ENCODE data around the gene KANSL1L. TPM values are rescaled to one million over a fixed set of nuclear protein-coding genes. Genes with fewer than 3 reads are reported as not detected.
A peak's percentile ranks its signal among the peaks of the same experiment; 100 is the strongest.

KANSL1L gene
- total RNA-seq, 1 experiment from 2014 or later: 26.1 TPM

- H3K9me3 ChIP-seq (ENCODE audit: low read length): no peaks in the 10 kb centered on the region
- no peaks in the 10 kb centered on the region for H3K9me2 ChIP-seq (replicated peaks; ENCODE audit: insufficient read depth, low read length)
- H3K4me3 ChIP-seq (ENCODE audit: low read length): peak overlapping the region; percentile 74
- H3K4me2 ChIP-seq (ENCODE audit: low read depth, low read length, poor library complexity, severe bottlenecking): peak overlapping the region; percentile 89
- H3K36me3 ChIP-seq (ENCODE audit: insufficient read depth, low read length): no peaks in the 10 kb centered on the region
- H3K4me1 ChIP-seq (ENCODE audit: low read length): peaks cover 37% of the 10 kb centered on the region
- H3K27me3 ChIP-seq (ENCODE audit: low read length): no peaks in the 10 kb centered on the region
- peak overlapping the region; percentile 99; the same call in 1 of the 2 replicates for H2AFZ ChIP-seq (ENCODE audit: low read length)
- peak overlapping the region; percentile 80 for H3K9ac ChIP-seq (ENCODE audit: low read length)
- H3K27ac ChIP-seq (ENCODE audit: low read length): no peak overlapping the region
- no peaks in the 10 kb centered on the region for H4K20me1 ChIP-seq (ENCODE audit: insufficient read depth, low read depth, low read length)
- H3K79me2 ChIP-seq (ENCODE audit: low read length): peaks cover 31% of the 10 kb centered on the region
- DNase-seq: no peak
Observed at GRCh38 chr2:210172219-210172575, 988 bp upstream of the KANSL1L start.

- Histone ChIP-seq H3K27ac (ENCODE audit: low read length) (peak overlapping the region; percentile 73), H3K36me3 (ENCODE audit: insufficient read depth, low read length) (no peaks in the 10 kb centered on the region), H2AFZ (ENCODE audit: low read length) (peak overlapping the region; percentile 84), H3K4me1 (ENCODE audit: low read length) (peaks cover 39% of the 10 kb centered on the region), H3K9me3 (ENCODE audit: low read length) (no peaks in the 10 kb centered on the region), H4K20me1 (ENCODE audit: insufficient read depth, low read depth, low read length) (no peaks in the 10 kb centered on the region), H3K4me2 (ENCODE audit: low read depth, low read length, poor library complexity, severe bottlenecking) (peak overlapping the region; percentile 89), H3K27me3 (ENCODE audit: low read length) (no peaks in the 10 kb centered on the region), H3K9me2 (replicated peaks; ENCODE audit: insufficient read depth, low read length) (no peaks in the 10 kb centered on the region), H3K9ac (ENCODE audit: low read length) (peak overlapping the region; percentile 89), H3K4me3 (ENCODE audit: low read length) (peak overlapping the region; percentile 74), H3K79me2 (ENCODE audit: low read length) (peaks cover 44% of the 10 kb centered on the region)
- DNase-seq: peak; percentile 98
Observed at GRCh38 chr2:210170446-210171303, 534 bp downstream of the KANSL1L start.

GRCh38 chr2:210170196-210170445 lies 1.1 kb downstream of the KANSL1L start:
- peak overlapping the region; percentile 73 for H3K9ac ChIP-seq (ENCODE audit: low read length)
- peaks cover 39% of the 10 kb centered on the region for H3K4me1 ChIP-seq (ENCODE audit: low read length)
- no peaks in the 10 kb centered on the region for H3K9me3 ChIP-seq (ENCODE audit: low read length)
- H4K20me1 ChIP-seq (ENCODE audit: insufficient read depth, low read depth, low read length): no peaks in the 10 kb centered on the region
- DNase-seq: no peak
- H2AFZ ChIP-seq (ENCODE audit: low read length): peak overlapping the region; percentile 80
- no peaks in the 10 kb centered on the region for H3K9me2 ChIP-seq (replicated peaks; ENCODE audit: insufficient read depth, low read length)
- H3K27me3 ChIP-seq (ENCODE audit: low read length): no peaks in the 10 kb centered on the region
- peaks cover 47% of the 10 kb centered on the region for H3K79me2 ChIP-seq (ENCODE audit: low read length)
- peak overlapping the region; percentile 74 for H3K4me3 ChIP-seq (ENCODE audit: low read length)
- no peaks in the 10 kb centered on the region for H3K36me3 ChIP-seq (ENCODE audit: insufficient read depth, low read length)
- H3K4me2 ChIP-seq (ENCODE audit: low read depth, low read length, poor library complexity, severe bottlenecking): peak overlapping the region; percentile 89
- H3K27ac ChIP-seq (ENCODE audit: low read length): no peak overlapping the region

GRCh38 chr2:210169516-210170195 lies 1.6 kb downstream of the KANSL1L start:
- Histone ChIP-seq H3K27ac (ENCODE audit: low read length) (no peak overlapping the region), H2AFZ (ENCODE audit: low read length) (peak overlapping the region; percentile 80; the same call in 1 of the 2 replicates), H3K79me2 (ENCODE audit: low read length) (peaks cover 51% of the 10 kb centered on the region)

GRCh38 chr2:210167227-210167626 lies 4.0 kb downstream of the KANSL1L start:
- peaks cover 45% of the 10 kb centered on the region for H3K4me1 ChIP-seq (ENCODE audit: low read length)
- H4K20me1 ChIP-seq (ENCODE audit: insufficient read depth, low read depth, low read length): no peaks in the 10 kb centered on the region
- H3K4me3 ChIP-seq (ENCODE audit: low read length): no peak overlapping the region
- H2AFZ ChIP-seq (ENCODE audit: low read length): no peak overlapping the region
- no peak overlapping the region for H3K27ac ChIP-seq (ENCODE audit: low read length)
- no peaks in the 10 kb centered on the region; the same call in 1 of the 2 replicates for H3K36me3 ChIP-seq (ENCODE audit: insufficient read depth, low read length)
- H3K9ac ChIP-seq (ENCODE audit: low read length): no peak overlapping the region
- H3K4me2 ChIP-seq (ENCODE audit: low read depth, low read length, poor library complexity, severe bottlenecking): no peak overlapping the region
- H3K9me3 ChIP-seq (ENCODE audit: low read length): no peaks in the 10 kb centered on the region
- H3K27me3 ChIP-seq (ENCODE audit: low read length): no peaks in the 10 kb centered on the region
- peaks cover 69% of the 10 kb centered on the region for H3K79me2 ChIP-seq (ENCODE audit: low read length)
- H3K9me2 ChIP-seq (replicated peaks; ENCODE audit: insufficient read depth, low read length): no peaks in the 10 kb centered on the region
- DNase-seq: no peak

More at GRCh38 chr2:210169516-210170195, 1.6 kb downstream of the KANSL1L start:
- peak; percentile 53 for DNase-seq
- H3K4me2 ChIP-seq (ENCODE audit: low read depth, low read length, poor library complexity, severe bottlenecking): peak overlapping the region; percentile 89
- no peaks in the 10 kb centered on the region for H3K27me3 ChIP-seq (ENCODE audit: low read length)
- peak overlapping the region; percentile 74 for H3K4me3 ChIP-seq (ENCODE audit: low read length)
- no peaks in the 10 kb centered on the region for H3K36me3 ChIP-seq (ENCODE audit: insufficient read depth, low read length)
- H3K4me1 ChIP-seq (ENCODE audit: low read length): peaks cover 39% of the 10 kb centered on the region
- no peaks in the 10 kb centered on the region for H4K20me1 ChIP-seq (ENCODE audit: insufficient read depth, low read depth, low read length)
- peak overlapping the region; percentile 73 for H3K9ac ChIP-seq (ENCODE audit: low read length)
- no peaks in the 10 kb centered on the region for H3K9me3 ChIP-seq (ENCODE audit: low read length)
- no peaks in the 10 kb centered on the region for H3K9me2 ChIP-seq (replicated peaks; ENCODE audit: insufficient read depth, low read length)

- H3K4me1 ChIP-seq (ENCODE audit: low read length): peaks cover 15% of the 10 kb centered on the region
- no peaks in the 10 kb centered on the region for H3K27me3 ChIP-seq (ENCODE audit: low read length)
- no peak overlapping the region for H3K4me3 ChIP-seq (ENCODE audit: low read length)
- H3K9me3 ChIP-seq (ENCODE audit: low read length): no peaks in the 10 kb centered on the region
- no peak overlapping the region for H3K9ac ChIP-seq (ENCODE audit: low read length)
- H3K4me2 ChIP-seq (ENCODE audit: low read depth, low read length, poor library complexity, severe bottlenecking): peak overlapping the region; percentile 21
- H2AFZ ChIP-seq (ENCODE audit: low read length): no peak overlapping the region
- no peaks in the 10 kb centered on the region; the same call in 1 of the 2 replicates for H3K36me3 ChIP-seq (ENCODE audit: insufficient read depth, low read length)
- no peak for DNase-seq
- H3K79me2 ChIP-seq (ENCODE audit: low read length): peaks cover 60% of the 10 kb centered on the region
- H4K20me1 ChIP-seq (ENCODE audit: insufficient read depth, low read depth, low read length): no peaks in the 10 kb centered on the region
- no peaks in the 10 kb centered on the region for H3K9me2 ChIP-seq (replicated peaks; ENCODE audit: insufficient read depth, low read length)
- H3K27ac ChIP-seq (ENCODE audit: low read length): no peak overlapping the region
Observed at GRCh38 chr2:210162466-210163124, 8.6 kb downstream of the KANSL1L start.

GRCh38 chr2:210159059-210159458 lies 12.2 kb downstream of the KANSL1L start:
- no peak overlapping the region for H3K27ac ChIP-seq (ENCODE audit: low read length)
- no peaks in the 10 kb centered on the region for H3K9me3 ChIP-seq (ENCODE audit: low read length)
- no peaks in the 10 kb centered on the region; the same call in 1 of the 2 replicates for H3K36me3 ChIP-seq (ENCODE audit: insufficient read depth, low read length)
- H3K79me2 ChIP-seq (ENCODE audit: low read length): peaks cover 50% of the 10 kb centered on the region
- H3K9me2 ChIP-seq (replicated peaks; ENCODE audit: insufficient read depth, low read length): no peaks in the 10 kb centered on the region
- no peak overlapping the region for H3K4me2 ChIP-seq (ENCODE audit: low read depth, low read length, poor library complexity, severe bottlenecking)
- H3K9ac ChIP-seq (ENCODE audit: low read length): no peak overlapping the region
- H4K20me1 ChIP-seq (ENCODE audit: insufficient read depth, low read depth, low read length): no peaks in the 10 kb centered on the region
- H2AFZ ChIP-seq (ENCODE audit: low read length): no peak overlapping the region
- DNase-seq: no peak
- peaks cover 12% of the 10 kb centered on the region for H3K4me1 ChIP-seq (ENCODE audit: low read length)
- H3K27me3 ChIP-seq (ENCODE audit: low read length): no peaks in the 10 kb centered on the region
- no peak overlapping the region for H3K4me3 ChIP-seq (ENCODE audit: low read length)

GRCh38 chr2:210158236-210158635 lies 13.0 kb downstream of the KANSL1L start:
- Histone ChIP-seq H3K79me2 (ENCODE audit: low read length) (peaks cover 54% of the 10 kb centered on the region), H3K36me3 (ENCODE audit: insufficient read depth, low read length) (peaks cover 4% of the 10 kb centered on the region; the same call in 1 of the 2 replicates), H3K27me3 (ENCODE audit: low read length) (no peaks in the 10 kb centered on the region), H3K4me2 (ENCODE audit: low read depth, low read length, poor library complexity, severe bottlenecking) (no peak overlapping the region), H3K4me3 (ENCODE audit: low read length) (no peak overlapping the region), H3K4me1 (ENCODE audit: low read length) (peaks cover 17% of the 10 kb centered on the region), H3K27ac (ENCODE audit: low read length) (no peak overlapping the region), H4K20me1 (ENCODE audit: insufficient read depth, low read depth, low read length) (no peaks in the 10 kb centered on the region), H3K9me2 (replicated peaks; ENCODE audit: insufficient read depth, low read length) (no peaks in the 10 kb centered on the region), H3K9me3 (ENCODE audit: low read length) (no peaks in the 10 kb centered on the region), H3K9ac (ENCODE audit: low read length) (no peak overlapping the region), H2AFZ (ENCODE audit: low read length) (no peak overlapping the region)
- no peak for DNase-seq
